Smooth muscle cell (in vitro differentiated cells): ENCODE data around the gene MAD2L1BP. TPM values are rescaled to one million over a fixed set of nuclear protein-coding genes. Genes with fewer than 3 reads are reported as not detected.
A peak's percentile ranks its signal among the peaks of the same experiment; 100 is the strongest.
"Not testable (repeated sequence)": the region's sequence is repeated elsewhere in the genome, so short reads cannot be mapped to it uniquely, and the experiment has no call there.

Experiments
- DNase-seq: peaks from one replicate; lab custom pipeline; 2025; ENCODE audit not compliant: unreplicated experiment; lab: John Stamatoyannopoulos, UW
- H2AFZ ChIP-seq: fragments of 200-600 bp; sonication (generic); 2 replicates; pipeline ENCODE4 v1.6.0; 2016; ENCODE audit warnings: antibody characterized with exemption, low read depth, mild to moderate bottlenecking
- H3F3A ChIP-seq: fragments of 200-600 bp; sonication (generic); 2 replicates; pipeline ENCODE4 v1.6.0; 2017; ENCODE audit warnings: antibody characterized with exemption, low read depth
- H3K27ac ChIP-seq: fragments of 200-600 bp; sonication (generic); 2 replicates; pipeline ENCODE4 v1.5.1; 2016; ENCODE audit warnings: low read depth, mild to moderate bottlenecking
- H3K27me3 ChIP-seq: fragments of 200-600 bp; sonication (generic); 2 replicates; pipeline ENCODE4 v1.6.1; 2016; ENCODE audit warnings: low read depth, mild to moderate bottlenecking
- H3K36me3 ChIP-seq: fragments of 200-600 bp; sonication (generic); 2 replicates; pipeline ENCODE4 v1.5.1; 2016; ENCODE audit warnings: low read depth
- H3K4me1 ChIP-seq: fragments of 200-600 bp; sonication (generic); 2 replicates; pipeline ENCODE4 v1.5.1; 2016; ENCODE audit warnings: low read depth
- H3K4me2 ChIP-seq: fragments of 200-600 bp; sonication (generic); 2 replicates; pipeline ENCODE4 v1.6.0; 2016; ENCODE audit warnings: mild to moderate bottlenecking
- H3K4me3 ChIP-seq: fragments of 200-600 bp; sonication (generic); 2 replicates; pipeline ENCODE4 v1.5.1; 2016; ENCODE audit warnings: mild to moderate bottlenecking
- H3K79me2 ChIP-seq: fragments of 200-600 bp; sonication (generic); 2 replicates; pipeline ENCODE4 v1.6.0; 2016; ENCODE audit warnings: low read depth, mild to moderate bottlenecking
- H3K9ac ChIP-seq: fragments of 200-600 bp; sonication (generic); 2 replicates; pipeline ENCODE4 v1.6.0; 2016; ENCODE audit warnings: low read depth
- H3K9me3 ChIP-seq: fragments of 200-600 bp; sonication (generic); replicated peaks from 2 replicates; pipeline ENCODE4 v1.5.1; 2016; ENCODE audit warnings: low read depth
- H4K20me1 ChIP-seq: fragments of 200-600 bp; sonication (generic); 2 replicates; pipeline ENCODE4 v1.6.0; 2016; ENCODE audit warnings: low read depth
- WGBS: methylation state at CpG from one replicate; pipeline ENCODE4 v1.1.7; 2016; ENCODE audit warnings: low lambda C conversion rate; 5-methylcytosine and 5-hydroxymethylcytosine counted together
- polyA plus RNA-seq: library from polyadenylated mRNA; unstranded; fragments of >200 nt; fragmentation: Nextera tagmentation; extraction: Ambion mirVana; gene quantifications from 2 replicates; pipeline ENCODE4 v1.2.1, GENCODE V29; 2016
- total RNA-seq: library from RNA; depleted of rRNA; stranded (reverse); fragments of >200 nt; gene quantifications from 2 replicates; pipeline ENCODE4 v1.2.3, GENCODE V29; 2014
- TF ChIP-seq, protein P1 (sequence below): fragments of 200-600 bp; sonication (generic); IDR thresholded peaks from 2 replicates; pipeline ENCODE4 v1.5.1; 2017; ENCODE audit warnings: borderline replicate concordance, mild to moderate bottlenecking, antibody characterized with exemption; ENCODE audit not compliant: insufficient read depth, poor library complexity, severe bottlenecking

MAD2L1BP gene
- total and polyA plus RNA-seq, 2 experiments from 2014 or later, result 40.3 to 53.1 TPM

DNA sequence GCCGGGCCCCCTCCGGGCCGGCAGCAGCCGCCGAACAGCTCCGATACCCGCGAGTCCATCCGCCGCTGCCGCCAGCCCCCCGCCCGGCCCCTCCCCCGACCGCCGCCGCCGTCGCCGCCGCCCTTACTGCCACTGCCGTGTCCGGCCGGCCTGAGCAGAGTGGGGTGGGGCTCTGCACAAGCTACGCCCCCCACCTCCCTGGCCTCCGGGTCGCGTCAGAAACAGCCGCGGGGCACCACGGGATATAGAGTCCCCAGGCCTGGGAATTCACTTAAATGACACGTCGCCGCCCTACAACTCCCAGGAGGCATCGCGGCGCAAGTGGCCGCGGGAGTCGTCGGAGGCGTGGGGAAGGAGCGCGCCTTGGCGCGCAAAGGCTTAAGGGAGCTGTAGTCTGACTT, 6.5 kb upstream of the MAD2L1BP start, which contains the start of gene GTPBP2:
Gene GTPBP2, minus strand, starts transcription at position 161 of the 401 bp plus-strand sequence. Its CDS starts 102 bp downstream, at position 59.
- under 1% methylated on average over 32 of the region's 46 CpGs for WGBS
- Histone ChIP-seq H3K36me3 (no peaks in the 10 kb centered on the region), H3K27ac (peak within 1 kb of the TSS; percentile 95), H3K4me1 (peaks cover 12% of the 10 kb centered on the region), H3K27me3 (no peaks in the 10 kb centered on the region), H2AFZ (peak within 1 kb of the TSS; percentile 61), H4K20me1 (no peaks in the 10 kb centered on the region), H3K4me3 (peak within 1 kb of the TSS; percentile 76), H3F3A (peaks cover 15% of the 10 kb centered on the region), H3K79me2 (peaks cover 27% of the 10 kb centered on the region), H3K9me3 (no peaks in the 10 kb centered on the region), H3K4me2 (peak within 1 kb of the TSS; percentile 90), H3K9ac (peak within 1 kb of the TSS; percentile 94)
- peak; percentile 90 for DNase-seq
- TF ChIP-seq, protein P1, sequence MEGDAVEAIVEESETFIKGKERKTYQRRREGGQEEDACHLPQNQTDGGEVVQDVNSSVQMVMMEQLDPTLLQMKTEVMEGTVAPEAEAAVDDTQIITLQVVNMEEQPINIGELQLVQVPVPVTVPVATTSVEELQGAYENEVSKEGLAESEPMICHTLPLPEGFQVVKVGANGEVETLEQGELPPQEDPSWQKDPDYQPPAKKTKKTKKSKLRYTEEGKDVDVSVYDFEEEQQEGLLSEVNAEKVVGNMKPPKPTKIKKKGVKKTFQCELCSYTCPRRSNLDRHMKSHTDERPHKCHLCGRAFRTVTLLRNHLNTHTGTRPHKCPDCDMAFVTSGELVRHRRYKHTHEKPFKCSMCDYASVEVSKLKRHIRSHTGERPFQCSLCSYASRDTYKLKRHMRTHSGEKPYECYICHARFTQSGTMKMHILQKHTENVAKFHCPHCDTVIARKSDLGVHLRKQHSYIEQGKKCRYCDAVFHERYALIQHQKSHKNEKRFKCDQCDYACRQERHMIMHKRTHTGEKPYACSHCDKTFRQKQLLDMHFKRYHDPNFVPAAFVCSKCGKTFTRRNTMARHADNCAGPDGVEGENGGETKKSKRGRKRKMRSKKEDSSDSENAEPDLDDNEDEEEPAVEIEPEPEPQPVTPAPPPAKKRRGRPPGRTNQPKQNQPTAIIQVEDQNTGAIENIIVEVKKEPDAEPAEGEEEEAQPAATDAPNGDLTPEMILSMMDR, result no peak

- TF ChIP-seq, protein P1, result no peak
- H3K9ac ChIP-seq, result peak overlapping the region; percentile 86
- no peaks in the 10 kb centered on the region for H3K27me3 ChIP-seq
- no peaks in the 10 kb centered on the region for H3K9me3 ChIP-seq
- peak overlapping the region; percentile 95 for H3K27ac ChIP-seq
- H3K79me2 ChIP-seq, result peaks cover 27% of the 10 kb centered on the region
- H3K4me2 ChIP-seq, result peak overlapping the region; percentile 90
- H3K36me3 ChIP-seq, result no peaks in the 10 kb centered on the region
- peak; percentile 91 for DNase-seq
- H4K20me1 ChIP-seq, result no peaks in the 10 kb centered on the region
- 1% methylated on average over 41 of the region's 41 CpGs for WGBS
- H3K4me1 ChIP-seq, result peaks cover 12% of the 10 kb centered on the region
- peak overlapping the region; percentile 76 for H3K4me3 ChIP-seq
- H2AFZ ChIP-seq, result peak overlapping the region; percentile 61
- peaks cover 15% of the 10 kb centered on the region for H3F3A ChIP-seq
Measured at GRCh38 chr6:43629505-43630300, 5.9 kb upstream of the MAD2L1BP start.

DNA sequence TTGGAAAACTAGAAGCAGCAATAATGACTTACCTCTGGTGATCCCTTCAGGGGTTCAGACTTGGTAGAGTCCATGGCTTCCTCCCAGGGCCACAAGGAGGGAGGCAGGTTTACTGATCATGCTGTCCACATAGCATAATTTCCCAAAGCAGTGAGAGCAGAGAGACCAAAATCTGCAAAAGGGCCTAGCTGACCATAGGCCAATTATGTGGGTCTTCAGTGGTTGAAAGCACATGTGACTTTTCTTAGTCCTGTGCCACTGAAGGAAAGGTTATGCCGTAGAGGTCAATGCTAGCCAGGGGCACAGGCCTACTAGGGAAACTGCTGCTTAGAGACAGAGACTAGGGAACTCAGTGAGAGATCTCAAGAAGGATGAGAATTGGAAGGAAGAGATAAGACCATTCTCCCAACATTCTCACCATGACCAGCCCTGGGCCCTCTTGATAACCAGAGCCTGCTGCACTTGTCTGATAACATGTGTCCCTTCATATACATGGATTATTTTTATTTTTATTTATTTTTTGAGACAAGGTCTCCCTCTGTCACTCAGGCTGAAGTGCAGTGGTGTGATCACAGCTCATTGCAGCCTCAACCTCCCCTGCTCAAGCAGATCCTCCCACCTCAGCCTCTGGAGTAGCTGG, 4.5 kb upstream of the MAD2L1BP start:
- Histone ChIP-seq H3K27ac (peak overlapping the region; percentile 95), H3K9me3 (no peaks in the 10 kb centered on the region), H3F3A (peaks cover 15% of the 10 kb centered on the region), H4K20me1 (no peaks in the 10 kb centered on the region), H3K36me3 (no peaks in the 10 kb centered on the region), H3K4me2 (no peak overlapping the region), H3K9ac (no peak overlapping the region), H3K4me1 (peaks cover 12% of the 10 kb centered on the region), H2AFZ (no peak overlapping the region), H3K27me3 (no peaks in the 10 kb centered on the region), H3K4me3 (no peak overlapping the region), H3K79me2 (peaks cover 29% of the 10 kb centered on the region)
- no peak for DNase-seq
- 100% methylated on average over 1 of the region's 1 CpG for WGBS
- TF ChIP-seq, protein P1, result no peak

DNA sequence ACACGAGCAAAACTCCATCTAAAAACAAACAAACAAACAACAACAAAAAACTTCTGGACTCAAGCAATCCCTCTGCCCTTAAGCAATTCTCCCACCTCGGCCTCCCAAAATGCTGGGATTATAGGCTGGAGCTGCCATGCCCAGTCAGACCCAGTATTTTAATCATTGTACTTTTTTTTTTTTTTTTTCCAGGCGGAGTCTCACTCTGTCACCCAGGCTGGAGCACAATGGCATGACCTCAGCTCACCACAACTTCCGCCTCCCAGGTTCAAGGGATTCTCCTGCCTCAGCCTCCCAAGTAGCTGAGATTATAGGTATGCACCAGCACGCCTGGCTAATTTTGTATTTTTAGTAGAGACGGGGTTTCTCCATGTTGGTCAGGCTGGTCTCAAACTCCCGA, 2.6 kb upstream of the MAD2L1BP start:
- not testable (repeated sequence) for H4K20me1 ChIP-seq
- 94% methylated on average over 7 of the region's 7 CpGs for WGBS

More for the DNA sequence above, 2.6 kb upstream of the MAD2L1BP start:
- Histone ChIP-seq H3F3A (peaks cover 15% of the 10 kb centered on the region), H3K4me1 (peaks cover 16% of the 10 kb centered on the region), H3K79me2 (peaks cover 32% of the 10 kb centered on the region)
- not testable (repeated sequence) for H3K27ac ChIP-seq, H3K4me3 ChIP-seq, H2AFZ ChIP-seq, DNase-seq, H3K27me3 ChIP-seq, H3K36me3 ChIP-seq, H3K9ac ChIP-seq, H3K4me2 ChIP-seq, H3K9me3 ChIP-seq
